Astrocyte (in vitro differentiated cells and primary cell): Measurements from ENCODE around the gene LCN1.

Experiments used
- CTCF ChIP-seq: IDR thresholded peaks from 2 replicates; pipeline ENCODE4 v1.5.1; 2011; ENCODE audit warnings: low read depth, mild to moderate bottlenecking, inconsistent platforms, low read length, moderate library complexity; ENCODE audit not compliant: insufficient read depth
- EZH2 ChIP-seq: IDR thresholded peaks from 2 replicates; pipeline ENCODE4 v1.6.1; 2012; ENCODE audit warnings: mild to moderate bottlenecking, low read length, inconsistent platforms; ENCODE audit not compliant: insufficient read depth

- TF ChIP-seq CTCF = no peak
- TF ChIP-seq EZH2 = no peak
Measured at GRCh38 chr9:135507104-135508035, 13.9 kb upstream of the LCN1 start.
